NCI-H2029 treated with DMSO at 0.1 percent for 48 hours (cell line): Measurements from ENCODE around the gene ZNF367.
"Not testable (repeated sequence)": the region's sequence is repeated elsewhere in the genome, so short reads cannot be mapped to it uniquely, and the experiment has no call there.

Experiments used
- DNase-seq: peaks from one replicate; lab custom pipeline; 2025; lab: John Stamatoyannopoulos, UW

ZNF367 gene

DNA sequence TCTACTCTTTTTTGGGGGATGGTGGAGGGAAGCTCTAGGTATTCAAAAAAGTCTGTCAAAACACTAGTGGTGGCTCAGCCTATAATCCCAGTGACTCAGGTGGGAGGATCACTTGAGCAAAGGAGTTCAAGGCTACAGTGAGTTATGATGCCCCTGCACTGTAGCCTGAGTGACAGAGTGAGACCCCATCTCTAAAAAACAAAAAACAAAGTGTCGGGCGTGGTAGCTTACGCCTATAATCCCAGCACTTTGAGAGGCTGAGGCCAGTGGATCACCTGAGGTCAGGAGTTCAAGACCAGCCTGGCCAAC, 18.9 kb downstream of the ZNF367 start:
- DNase-seq: no peak

GRCh38 chr9:96398582-96399324, 19.4 kb downstream of the ZNF367 start:
- no peak for DNase-seq

- DNase-seq: no peak
Measured at GRCh38 chr9:96395964-96396363, 22.2 kb downstream of the ZNF367 start.

DNA sequence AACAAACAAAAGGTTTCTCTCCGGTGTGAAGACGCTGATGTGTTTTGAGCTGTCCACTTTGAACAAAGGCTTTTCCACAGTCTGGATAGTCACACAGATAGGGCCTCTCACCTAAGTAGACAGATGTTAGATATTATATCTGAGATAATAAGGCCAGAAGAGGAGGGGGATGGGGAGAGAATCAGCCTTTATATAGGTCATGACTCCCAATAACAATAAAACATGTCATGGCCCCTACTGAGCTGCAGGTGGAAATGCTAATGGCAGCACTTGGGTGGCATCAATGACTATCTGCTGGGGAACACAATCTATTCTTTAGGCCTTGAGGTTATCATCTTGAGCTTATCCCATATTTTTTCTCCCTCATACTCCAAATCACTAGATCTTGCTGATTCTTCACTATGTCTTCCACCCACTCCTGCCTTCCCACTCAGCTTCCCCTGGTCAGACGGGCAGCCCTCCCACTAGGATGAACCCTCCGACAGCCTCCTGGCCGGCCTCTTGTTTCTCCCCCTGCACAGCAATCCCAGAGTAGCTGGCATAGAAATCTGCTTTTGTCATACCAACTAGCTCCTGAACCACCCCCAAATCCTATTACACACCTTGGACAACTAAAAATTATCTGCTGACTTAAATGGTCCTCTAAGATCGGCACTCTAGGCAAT, 23.2 kb downstream of the ZNF367 start:
- DNase-seq: no peak

DNA sequence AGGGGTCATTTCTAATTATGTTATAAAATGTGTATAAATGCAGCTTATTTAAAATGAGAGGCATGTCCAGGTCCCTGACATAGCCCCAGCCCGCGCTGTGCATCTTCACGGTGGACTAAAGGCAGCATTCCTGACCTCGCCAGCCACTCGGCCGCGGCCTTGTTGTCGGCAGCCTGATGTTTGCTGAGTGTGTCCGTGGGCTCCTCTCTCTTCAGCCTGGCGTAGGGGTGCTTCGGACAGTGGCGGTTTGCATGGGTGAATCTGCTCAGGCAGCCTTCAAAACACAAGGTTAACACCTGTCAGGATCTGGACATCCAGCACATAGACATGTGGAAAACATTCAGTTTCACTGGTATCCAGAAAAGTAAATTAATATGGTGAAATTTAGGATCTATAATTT, 25.9 kb downstream of the ZNF367 start:
- no peak for DNase-seq

DNA sequence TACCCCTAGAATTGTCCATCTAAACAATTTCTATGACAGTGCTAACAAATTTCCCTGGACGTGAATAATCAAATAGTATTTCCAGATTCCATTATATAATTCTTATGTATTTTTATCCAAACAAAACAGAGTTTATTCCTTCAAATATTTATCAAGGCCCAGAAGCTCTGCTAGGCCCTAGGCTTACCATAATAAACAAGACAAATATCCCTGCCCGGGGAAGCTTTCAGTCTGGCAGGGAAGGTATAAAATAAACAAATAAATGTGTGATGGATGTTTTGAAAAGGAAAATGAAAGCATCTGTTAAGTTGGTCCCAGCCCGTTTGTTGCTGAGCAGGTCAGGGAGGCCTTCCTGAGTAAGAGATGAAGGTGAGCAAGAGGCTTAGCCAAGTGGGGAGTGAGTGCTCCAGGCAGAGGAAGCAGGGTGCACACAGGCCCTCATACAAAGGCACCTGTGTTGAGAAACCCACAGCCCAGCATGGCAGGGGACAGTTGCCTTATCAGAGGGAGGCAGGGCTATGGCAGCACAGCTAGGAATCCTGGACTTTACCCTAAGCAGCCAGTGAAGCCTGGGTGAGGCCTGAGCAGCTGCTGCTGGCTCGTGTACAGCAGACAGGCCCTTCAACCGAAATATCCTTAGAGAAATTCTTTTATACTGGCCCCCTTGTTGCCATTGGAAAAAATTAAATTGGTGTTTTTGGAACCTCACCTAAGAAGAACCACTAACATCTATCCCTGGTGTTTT, 27.0 kb downstream of the ZNF367 start:
- no peak for DNase-seq

GRCh38 chr9:96388144-96388543, 30.0 kb downstream of the ZNF367 start:
- DNase-seq: no peak

DNA sequence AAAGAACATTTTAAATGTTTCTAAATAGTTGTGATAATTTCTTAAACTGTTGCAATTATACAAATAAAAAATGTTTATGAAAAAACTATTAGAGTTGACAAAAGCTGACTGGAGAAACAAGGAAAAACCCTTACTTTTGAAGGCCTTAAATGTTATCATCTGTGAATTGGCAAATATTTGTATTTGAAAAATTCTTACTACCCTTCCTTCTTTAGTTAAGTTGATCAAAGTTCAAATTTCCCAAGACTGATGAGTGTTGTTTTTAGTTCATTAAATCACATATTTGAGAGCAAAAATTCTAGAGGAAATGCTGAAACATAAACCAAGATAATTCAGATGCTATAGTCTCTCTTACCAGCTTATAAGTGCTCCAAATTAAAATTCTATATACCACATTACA, 32.0 kb downstream of the ZNF367 start:
- DNase-seq: no peak

- DNase-seq: no peak
Measured at GRCh38 chr9:96383165-96383942, 34.8 kb downstream of the ZNF367 start, which contains the start of gene SLC35D2. Gene SLC35D2, minus strand, starts transcription at chr9:96383711. Its CDS starts 77 bp downstream, at chr9:96383634.

DNA sequence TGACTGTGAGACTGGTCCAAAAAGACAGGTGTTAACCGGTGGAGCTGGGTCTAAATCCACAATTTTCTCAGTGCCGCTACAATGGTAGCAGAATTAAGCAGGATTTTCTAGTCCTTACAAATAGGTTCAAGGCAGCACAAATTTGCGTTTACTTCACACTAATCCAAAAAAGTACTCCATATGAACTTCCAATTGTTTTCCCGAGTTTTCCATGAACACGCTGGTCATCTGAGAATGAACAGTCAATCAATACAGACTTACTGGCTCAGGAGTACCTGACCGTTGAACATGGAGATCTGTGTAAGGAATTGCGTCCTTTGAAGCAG, 35.4 kb downstream of the ZNF367 start:
- no peak for DNase-seq

DNA sequence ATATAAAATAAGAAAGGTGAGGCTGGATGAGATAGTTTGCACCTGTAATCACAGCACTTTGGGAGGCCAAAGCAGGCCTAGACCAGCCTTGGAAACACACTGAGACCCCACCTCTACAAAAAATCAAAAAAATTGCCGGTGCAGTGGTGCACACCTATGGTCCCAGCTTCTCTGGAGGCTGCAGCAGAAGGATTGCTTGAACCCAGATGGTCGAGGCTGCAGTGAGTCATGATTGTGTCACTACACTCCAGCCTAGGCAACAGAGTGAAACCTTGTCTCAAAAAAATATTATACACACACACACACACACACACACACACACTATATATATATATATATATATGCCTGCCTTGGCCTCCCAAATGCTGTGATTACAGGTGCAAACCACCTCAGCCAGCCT, 36.0 kb downstream of the ZNF367 start:
- no peak for DNase-seq

DNA sequence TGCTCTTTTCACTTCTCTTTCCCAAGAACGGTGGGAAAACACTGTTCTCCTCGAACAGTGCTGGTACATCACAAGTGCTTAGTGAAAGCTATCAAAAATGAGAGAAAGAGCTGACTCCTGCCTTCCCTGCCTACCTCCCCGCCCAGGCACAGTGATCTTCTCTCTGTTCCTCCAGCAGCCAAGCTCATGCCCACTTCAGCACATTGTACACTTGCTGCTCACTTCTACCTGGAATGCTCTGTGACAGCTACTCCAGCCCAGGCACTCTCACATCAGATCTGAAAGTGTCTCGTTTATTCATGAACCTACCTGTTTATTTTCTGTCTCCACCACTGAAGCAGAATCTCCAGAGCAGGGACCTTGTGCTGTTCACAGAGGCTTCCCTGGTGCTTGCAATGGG, 36.5 kb downstream of the ZNF367 start:
- DNase-seq: no peak

DNA sequence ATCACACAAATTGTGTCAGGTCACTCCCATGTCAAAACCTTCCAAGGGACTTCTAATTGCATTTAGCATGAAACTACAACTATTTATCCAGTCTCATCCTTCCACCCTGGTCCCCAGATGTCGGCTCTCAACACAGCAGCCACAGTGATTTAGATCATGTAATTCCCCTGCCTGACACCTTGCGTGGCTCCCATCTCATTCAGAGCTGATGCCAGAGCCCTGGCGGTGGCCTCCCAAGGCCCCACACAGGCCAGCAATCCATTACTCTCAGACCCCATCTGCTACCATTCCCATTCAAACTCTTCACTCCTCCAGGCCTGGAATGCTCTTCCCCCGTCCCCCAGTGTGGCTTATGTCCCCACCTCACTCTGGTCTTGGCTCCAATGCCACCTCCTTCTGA, 37.0 kb downstream of the ZNF367 start:
- DNase-seq: no peak

- DNase-seq: no peak
Measured at GRCh38 chr9:96379461-96379860, 38.7 kb downstream of the ZNF367 start.

DNA sequence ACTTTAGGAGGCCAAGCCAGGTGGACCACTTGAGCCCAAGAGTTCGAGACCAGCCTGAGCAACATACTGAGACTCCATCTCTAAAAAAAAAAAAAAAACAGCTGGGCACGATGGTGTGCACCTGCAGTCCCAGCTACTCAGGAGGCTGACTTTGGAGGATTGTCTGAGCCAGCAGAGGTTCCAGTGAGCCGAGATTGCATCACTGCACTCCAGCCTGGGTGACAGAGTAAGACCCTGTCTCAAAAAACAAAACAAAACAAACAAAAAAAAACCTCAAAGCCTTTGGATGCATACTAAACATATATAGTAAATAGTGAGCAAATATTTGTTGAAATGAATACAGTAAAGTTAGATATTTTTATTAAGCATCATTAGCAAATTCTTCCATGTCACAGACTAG, 40.0 kb downstream of the ZNF367 start:
- DNase-seq: no peak

DNA sequence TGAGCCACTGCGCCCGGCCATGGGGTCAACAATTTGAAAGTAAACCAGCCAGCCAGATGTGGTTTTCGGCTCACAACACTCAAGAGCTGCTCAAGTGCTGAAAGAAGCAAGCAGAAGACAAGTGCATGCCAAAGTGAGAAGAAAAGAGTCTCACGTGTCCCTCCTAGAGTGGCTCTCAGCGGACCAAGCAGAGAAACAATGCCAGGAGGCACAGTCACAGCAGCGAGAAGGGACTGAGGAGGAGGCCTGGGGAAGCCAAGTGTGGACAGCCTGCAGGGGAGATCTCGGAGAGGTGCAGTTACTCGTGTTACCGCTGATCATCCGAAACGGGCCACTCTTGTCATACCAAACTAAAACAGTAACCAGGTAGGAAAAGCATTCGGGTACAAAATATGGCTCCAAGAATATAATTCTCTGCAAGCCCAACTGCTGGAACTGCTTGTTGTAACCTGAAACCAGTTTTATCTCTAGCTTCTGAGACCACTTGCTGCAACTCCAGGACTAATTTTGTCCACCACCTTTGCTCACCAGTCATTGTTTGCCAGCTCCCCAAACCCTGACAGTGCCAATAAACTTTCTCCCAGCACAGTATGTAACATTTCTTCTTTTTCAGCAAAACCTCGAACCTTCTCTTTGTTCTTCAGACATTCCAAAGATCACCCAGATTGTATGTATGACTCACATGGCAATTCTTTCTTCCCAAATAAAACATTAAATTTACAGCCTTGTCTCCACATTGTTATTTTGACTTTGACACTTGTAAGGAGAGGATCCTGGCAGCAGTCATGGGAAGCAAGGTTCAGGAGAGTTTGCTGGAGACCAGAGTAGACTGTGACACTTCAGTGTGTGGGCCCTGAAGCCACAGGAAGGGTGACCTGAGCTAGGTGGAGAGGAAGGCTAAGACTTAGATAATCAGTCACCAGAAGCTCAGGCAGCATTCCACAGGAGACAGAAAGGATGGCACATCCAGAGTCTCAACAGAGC, 41.0 kb downstream of the ZNF367 start:
- DNase-seq: peak; percentile 22

DNA sequence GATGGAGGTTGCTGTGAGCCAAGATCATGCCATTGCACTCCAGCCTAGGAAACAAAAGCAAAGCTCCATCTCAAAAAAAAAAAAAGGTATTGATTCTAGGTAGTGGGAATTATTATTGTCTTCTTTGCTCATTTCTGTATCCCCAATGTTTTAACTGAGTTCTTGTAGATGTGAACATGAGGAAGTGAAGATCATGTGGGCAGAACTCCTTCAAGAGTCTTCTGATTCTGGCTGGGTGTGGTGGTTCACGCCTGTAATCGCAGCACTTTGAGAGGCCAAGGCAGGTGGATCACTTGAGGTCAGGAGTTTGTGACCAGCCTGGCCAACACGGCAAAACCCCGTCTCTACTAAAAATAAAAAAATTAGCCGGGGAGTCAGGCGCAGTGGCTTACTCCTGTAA, 42.7 kb downstream of the ZNF367 start:
- not testable (repeated sequence) for DNase-seq

- DNase-seq: no peak
Measured at GRCh38 chr9:96367943-96368342, 50.2 kb downstream of the ZNF367 start.

GRCh38 chr9:96363175-96363967, 54.8 kb downstream of the ZNF367 start:
- DNase-seq: no peak

GRCh38 chr9:96362119-96362518, 56.1 kb downstream of the ZNF367 start:
- not testable (repeated sequence) for DNase-seq
